GM21825 (cell line): Measurements from ENCODE around the gene CCNC.

Experiments used
- ATAC-seq: cut with Tn5 transposase; IDR thresholded peaks from one replicate; pipeline ENCODE4 v1.9.1; 2021; ENCODE audit warnings: mild to moderate bottlenecking, moderate library complexity; ENCODE audit not compliant: unreplicated experiment

Gene CCNC

DNA sequence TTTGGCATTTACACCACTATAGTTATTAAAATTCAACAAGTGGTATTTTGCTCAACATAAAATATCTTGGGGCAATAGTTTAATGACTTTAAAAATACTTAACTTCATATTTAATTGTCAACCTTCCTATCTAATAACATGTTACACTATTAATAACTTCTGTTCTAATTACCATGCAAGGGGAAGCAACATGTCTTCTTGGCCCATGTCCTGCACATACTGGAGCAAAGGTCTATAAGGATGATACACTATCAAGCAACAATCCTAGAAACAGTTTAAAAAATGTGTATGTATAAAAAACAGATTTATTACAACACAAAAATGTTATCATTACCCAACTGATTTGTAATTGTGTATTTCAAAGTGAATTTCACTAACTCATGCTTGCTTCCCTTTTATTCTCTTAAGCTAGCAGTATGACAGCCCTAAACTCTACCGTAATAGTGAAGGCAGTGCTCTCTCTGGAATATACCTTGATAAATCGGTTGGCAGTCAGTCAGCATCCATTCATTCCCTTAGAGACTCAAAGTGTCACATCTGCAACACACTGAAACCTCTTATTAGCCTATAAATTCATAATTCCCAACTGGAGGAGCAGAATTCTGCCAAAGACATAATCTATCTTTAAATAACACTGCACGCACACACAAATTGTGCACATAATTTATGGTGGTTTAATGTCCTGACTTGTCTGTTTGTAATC, 18.3 kb downstream of the CCNC start:
- no peak for ATAC-seq

DNA sequence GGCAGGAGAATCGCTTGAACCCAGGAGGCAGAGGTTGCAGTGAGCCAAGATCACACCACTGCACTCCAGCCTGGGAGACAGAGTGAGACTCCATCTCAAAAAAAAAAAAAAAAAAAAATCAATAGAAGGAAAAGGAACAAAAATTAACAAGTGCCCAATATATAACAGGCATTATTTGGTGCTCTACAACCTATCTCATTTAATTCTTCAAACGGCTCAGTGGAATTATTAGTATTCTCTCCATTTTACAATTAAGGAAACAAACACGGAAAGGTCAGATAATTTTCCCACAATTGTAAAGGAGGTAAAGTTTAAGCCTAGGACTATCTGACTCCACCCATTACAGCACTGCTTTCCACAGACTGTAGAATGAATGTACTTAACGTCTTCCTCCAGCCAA, 19.8 kb downstream of the CCNC start:
- ATAC-seq, result no peak

DNA sequence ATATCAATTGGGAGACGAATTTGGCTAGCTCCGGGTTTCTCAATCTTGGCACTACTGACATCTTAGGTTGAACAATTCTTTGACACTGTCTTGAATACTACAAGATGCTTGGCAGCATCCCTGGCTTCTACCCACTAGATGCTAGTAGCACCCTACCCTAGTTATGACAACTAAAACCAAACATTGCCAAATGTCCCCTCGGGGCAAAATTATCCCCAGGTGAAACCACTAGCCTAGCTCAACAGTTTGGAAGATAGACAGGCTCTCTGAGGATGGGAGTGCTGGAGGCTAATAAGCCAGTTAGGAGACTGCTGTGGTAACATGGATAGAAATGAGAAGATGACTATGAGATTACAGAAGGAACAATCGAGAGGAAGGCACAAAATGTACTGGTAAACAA, 20.9 kb downstream of the CCNC start:
- ATAC-seq, result no peak

DNA sequence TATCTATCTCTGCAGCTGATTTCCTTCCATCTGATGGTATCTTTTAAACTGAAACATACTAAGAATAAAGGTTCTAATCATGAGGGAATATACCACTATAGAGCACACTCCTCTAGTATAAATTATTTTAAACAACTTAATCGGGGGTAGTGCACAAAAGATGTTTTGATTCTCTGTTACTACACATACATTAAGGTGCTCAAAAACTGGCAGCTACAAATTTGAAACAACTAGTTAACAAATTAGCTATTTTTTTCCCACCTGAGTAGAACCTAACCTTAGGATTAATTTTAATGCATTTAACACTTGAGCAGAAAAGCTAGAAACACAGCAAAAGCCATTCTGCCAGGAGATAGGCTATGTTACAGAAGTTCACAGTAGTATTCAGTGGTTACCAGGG, 23.0 kb downstream of the CCNC start:
- ATAC-seq, result no peak

DNA sequence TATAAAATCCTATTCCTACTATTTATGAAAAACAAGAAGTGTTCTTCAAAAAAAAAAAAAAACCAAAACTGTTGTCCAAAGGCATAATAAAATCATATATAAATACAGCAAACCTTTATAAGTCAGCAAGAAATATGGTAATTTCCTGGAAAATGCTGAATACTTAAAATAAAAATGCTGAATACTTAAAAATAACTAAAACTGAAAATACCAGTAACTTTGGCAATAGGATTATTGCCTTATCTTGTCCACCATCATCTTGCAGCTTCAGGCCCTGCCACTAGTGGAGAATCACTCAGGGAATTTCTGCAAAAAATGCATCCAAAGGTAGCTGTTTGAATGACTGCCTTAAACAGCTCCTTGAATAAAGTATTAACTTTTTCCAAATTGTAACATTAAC, 24.5 kb downstream of the CCNC start:
- no peak for ATAC-seq

DNA sequence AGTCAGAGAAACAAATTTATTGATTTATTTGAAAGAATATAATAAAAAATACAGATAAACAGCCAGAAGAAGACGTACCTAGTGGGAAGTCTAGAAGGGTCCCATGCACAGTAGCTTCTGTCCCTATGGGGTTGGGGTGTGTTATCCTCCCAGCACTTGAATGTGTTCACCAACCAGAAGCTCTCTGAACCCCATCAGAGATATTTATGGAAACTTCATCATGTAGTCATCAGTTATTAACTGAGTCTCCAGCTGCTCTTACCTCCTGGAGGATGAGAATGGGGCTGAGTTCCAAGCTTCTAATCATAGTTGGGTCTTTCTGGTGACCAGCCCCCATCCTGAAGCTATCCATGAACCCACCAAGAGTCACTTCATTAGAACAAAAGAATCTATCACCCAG, 37.8 kb downstream of the CCNC start:
- no peak for ATAC-seq

DNA sequence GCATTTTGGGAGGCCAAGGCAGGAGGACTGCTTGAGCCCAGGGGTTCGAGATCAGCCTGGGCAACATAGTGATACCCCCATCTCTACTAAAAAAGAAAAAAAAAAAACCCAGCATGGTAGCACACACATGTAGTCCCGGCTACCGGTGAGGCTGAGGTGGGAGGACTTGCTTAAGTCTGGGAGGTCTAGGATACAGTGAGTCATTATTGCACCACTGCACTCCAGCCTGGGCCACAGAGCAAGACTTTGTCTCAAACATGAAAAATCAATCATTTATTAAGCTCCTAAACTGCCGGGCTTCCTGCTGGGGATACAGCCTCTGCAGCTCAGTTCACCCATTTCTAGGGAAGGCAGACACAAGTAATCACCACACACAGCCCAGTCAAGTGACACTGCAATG, 45.9 kb downstream of the CCNC start:
- no peak for ATAC-seq

DNA sequence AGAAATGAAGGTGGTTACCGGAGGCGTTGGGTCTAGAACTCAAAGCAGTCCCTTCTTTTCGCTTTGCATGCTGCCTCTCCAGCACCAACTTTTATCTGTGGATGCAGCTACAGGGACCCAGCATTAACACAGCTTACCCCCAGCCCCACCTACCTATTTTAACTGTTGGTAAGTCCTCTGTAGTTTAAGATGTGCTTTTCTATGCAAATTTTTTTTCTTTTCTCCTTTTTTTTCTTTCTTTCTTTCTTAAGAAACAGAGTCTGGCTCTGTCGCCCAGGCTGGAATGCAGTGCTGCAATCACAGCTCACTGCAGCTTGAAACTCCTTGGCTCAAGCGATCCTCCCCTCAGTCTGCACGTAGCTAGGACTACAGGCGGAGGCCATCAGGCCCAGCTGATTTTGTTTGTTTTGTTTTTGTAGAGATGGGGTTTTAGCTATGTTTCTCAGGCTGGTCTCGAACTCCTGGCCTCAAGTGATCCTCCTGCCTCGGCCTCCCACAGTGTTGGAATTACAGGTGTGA, 46.8 kb downstream of the CCNC start:
- ATAC-seq, result peak; percentile 19

DNA sequence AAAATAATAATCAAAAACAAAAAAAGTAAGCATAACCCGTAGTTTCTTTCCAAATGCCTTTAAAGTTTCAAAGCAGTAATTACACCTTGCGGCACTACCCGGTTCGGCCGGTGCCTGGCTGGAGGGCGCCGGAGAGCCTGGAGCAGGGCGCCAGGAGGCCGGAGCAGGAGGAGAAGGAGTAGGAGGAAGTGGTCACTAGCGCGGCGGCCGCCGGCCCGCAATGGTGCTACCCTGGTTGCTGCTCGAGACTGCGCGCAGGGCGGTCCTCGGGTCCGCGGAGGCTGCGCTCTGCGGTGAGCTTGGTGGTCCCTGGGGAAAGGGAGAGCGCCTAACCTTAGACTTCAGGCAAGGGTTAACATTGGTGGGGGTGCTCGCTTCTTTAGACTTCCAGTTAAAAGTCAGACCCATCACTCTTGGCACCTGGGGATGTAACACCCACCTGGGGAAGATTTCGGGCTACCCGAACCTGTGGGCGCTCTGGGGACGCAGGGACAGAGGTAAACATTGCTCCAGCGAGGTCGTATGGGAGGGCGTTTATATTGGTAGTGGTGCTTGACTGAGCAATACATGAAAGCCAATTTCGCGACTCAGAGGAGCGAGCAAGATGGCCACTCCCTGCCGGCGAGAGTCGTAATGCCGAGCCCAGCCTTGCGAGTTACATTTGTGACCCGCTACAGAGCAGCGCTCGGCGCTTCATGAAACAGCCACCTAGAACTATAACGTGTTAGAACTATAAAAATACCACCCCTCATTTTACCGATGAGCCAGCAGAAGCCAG, 47.4 kb downstream of the CCNC start:
- peak; percentile 93 for ATAC-seq

DNA sequence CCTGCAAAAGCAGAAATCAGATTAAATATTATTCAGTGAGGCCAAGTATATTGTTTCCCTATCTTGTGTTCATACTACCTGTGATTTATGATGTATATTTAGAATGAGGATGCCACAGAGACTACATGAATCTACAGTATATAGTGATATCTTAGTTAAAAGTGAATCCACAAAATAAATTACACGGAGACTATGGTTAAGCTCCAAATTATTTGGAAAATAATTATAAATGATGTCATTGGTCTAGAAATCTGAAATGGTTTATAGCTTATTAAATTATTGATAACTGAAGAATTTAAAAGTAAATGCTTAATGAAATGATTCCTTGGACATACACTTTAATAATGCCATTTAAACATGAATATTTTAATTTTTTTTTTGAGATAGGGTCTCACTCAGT, 49.0 kb downstream of the CCNC start:
- ATAC-seq, result no peak

DNA sequence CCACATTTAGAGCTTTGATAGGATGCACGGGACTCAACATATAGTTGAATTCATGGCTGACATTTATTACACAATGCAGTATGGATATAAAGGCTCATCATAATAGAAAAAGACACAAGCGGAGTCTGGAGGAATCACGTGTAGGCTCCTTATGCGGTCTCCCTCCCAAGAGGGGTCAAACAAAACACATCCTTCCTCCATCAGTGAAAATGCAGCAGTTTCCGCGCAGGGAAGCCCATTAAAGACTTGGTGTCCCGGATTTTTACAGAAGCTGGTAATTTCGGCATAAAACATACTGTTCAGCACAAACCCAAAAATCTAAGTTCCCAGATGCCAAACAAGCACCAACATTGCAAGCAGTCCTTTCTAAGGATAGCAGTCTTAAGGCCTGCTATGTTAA, 54.4 kb downstream of the CCNC start:
- ATAC-seq, result no peak

DNA sequence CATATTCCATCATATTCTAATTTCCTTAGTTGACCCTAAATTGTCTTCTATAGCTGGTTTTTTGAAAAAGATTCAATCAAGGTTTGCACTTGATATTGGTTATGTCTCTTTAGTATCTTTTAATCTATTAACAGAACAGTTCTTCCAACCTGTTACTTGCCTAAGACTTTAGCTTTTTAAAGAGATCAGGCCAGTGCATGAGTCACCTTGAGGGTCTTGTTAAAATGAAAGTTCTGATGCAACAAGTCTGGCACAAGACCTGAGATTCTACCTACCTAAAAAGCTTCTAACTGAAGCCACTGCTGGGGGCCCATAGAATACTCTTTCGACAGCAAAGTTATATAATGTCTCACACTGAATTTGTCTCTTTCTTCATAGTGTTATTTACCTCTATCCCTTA, 56.4 kb downstream of the CCNC start:
- ATAC-seq, result no peak

DNA sequence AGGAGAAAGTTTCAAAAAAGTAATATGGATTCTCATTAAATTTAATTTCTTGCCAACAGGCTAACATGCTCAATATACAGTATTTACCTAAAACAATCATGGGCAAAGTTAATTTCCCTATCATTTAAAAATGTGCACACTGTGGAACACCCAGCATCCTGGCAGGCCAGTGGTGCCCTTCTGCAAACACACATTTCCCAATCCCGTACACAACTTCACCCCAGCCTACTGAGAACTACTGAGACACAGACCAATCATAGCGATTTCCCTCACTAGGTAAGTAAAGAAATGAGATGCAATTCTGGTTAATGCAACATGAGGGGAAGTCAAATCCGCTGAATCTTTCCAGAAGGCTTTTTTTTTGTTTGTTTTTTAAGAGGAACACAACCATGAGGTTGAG, 60.8 kb downstream of the CCNC start:
- no peak for ATAC-seq

DNA sequence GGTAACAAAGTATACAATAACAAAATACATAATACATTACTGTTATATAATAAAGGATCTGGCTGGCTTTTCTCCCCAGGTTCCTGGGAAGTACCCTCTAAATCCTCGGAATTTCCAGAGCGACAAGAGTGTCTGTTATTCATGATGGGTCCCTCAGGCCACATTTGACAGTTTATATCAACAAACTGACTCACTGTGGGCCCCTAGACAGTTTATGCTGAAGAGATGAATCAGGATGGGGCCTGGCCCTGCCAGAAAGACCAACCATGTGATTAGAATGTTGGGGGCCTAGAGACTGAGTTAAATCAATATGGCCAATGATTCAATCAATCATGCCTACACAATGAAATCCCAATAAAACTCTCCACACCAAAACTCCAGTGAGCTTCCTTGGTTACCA, 66.7 kb downstream of the CCNC start:
- no peak for ATAC-seq

DNA sequence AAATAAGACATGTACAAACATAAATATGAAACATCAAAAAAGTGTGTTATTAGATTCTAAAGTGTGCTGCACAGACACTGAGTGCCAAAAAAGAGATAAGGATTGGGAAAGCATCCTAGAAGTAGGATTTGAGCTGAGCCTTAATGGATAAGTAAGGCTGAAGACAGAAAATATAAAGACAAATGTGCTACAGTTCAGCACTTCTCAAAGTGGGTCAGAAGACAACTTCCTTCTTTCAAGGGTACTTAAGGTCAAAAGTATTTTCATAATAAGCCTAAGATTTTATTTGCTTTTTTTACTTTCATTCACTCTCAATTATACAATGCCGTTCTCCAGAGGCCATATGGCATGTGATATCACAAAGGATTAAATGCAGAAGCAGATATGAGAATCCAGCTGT, 70.0 kb downstream of the CCNC start:
- ATAC-seq, result no peak

DNA sequence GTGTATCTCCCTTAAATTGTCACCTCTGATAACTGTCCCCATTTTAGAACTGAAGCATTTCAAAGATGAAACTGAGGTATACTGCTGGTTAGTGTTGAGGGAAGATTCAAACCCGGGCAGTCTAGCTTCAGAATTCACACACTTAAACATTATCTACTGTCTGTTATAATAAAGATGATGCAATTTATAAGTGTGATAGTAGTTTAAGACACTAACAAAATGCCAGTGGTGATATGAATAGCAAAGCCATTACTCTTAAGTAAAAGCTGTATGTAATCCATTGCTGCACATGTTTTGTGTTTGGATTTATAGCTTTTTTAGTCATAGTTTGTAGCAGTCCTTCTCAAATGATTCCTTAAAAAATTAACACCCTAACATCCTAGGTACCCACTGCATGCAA, 73.0 kb downstream of the CCNC start:
- no peak for ATAC-seq
